Peyer's patch (tissue), 4 donors: ENCODE results near the gene CNTN5. TPM values are rescaled to one million over a fixed set of nuclear protein-coding genes. Genes with fewer than 3 reads are reported as not detected.

Experiments used
- DNase-seq, 3 donors: peaks; one replicate each; pipeline ENCODE4 v3.0.0-alpha.2; 2017 to 2019
- H3K27ac ChIP-seq, 4 donors: fragments of 200-600 bp; sonication (generic); one replicate each; pipeline ENCODE4 v1.5.1; 2016 to 2019
- H3K27me3 ChIP-seq, 2 donors: fragments of 200-600 bp; sonication (generic); one replicate each; pipeline ENCODE4 v1.5.1; 2019
- H3K36me3 ChIP-seq, 3 donors: fragments of 200-600 bp; sonication (generic); one replicate each; pipeline ENCODE4 v1.5.1; 2016 to 2019
- H3K4me1 ChIP-seq, 4 donors: fragments of 200-600 bp; sonication (generic); one replicate each; pipeline ENCODE4 v1.5.1; 2016 to 2019
- H3K4me3 ChIP-seq, 4 donors: fragments of 200-600 bp; sonication (generic); 1 replicate in 3 of 4; 2 replicates in 1 of 4; pipeline ENCODE4 v1.5.1; 2016 to 2019; ENCODE audit warnings: mild to moderate bottlenecking in 1 of 4
- H3K9me3 ChIP-seq, 4 donors: fragments of 200-600 bp; sonication (generic); one replicate each; pipeline ENCODE4 v1.5.1; 2016 to 2019; ENCODE audit warnings: mild to moderate bottlenecking in 1 of 4
- CTCF ChIP-seq, 6 experiments: fragments of 450-650 bp in 4 of 6; fragments of 200-600 bp in 2 of 6; sonication (generic) in 1 of 6; IDR thresholded peaks; one replicate each; pipeline ENCODE4 v1.5.1; 2017 to 2019; ENCODE audit warnings: antibody characterized with exemption in 6 of 6, mild to moderate bottlenecking in 3 of 6, moderate library complexity in 1 of 6
- POLR2A ChIP-seq, 2 donors: fragments of 450-650 bp; IDR thresholded peaks; one replicate each; pipeline ENCODE4 v1.5.1; 2017; ENCODE audit warnings: antibody characterized with exemption in 2 of 2, mild to moderate bottlenecking in 2 of 2, moderate library complexity in 2 of 2
- total RNA-seq, 4 donors: library from RNA; depleted of rRNA; stranded (reverse); fragments of >200 nt; gene quantifications; one replicate each; pipeline ENCODE4 v1.1.0, GENCODE V29; 2016

CNTN5 gene
- total RNA-seq, 4 donors from 2014 or later = not detected

GRCh38 chr11:99176430-99176829 is 155.7 kb downstream of the CNTN5 start:
- TF ChIP-seq POLR2A (IDR thresholded peaks at IDR 0.05) (no peak), CTCF (IDR thresholded peaks at IDR 0.05) (no peak)
- H3K9me3 ChIP-seq = no peaks in the 10 kb centered on the region
- no peaks in the 10 kb centered on the region for H3K27me3 ChIP-seq
- DNase-seq = no peak
- H3K36me3 ChIP-seq = no peaks in the 10 kb centered on the region
- H3K4me1 ChIP-seq = no peaks in the 10 kb centered on the region
- no peak overlapping the region for H3K27ac ChIP-seq
- H3K4me3 ChIP-seq = no peak overlapping the region

GRCh38 chr11:99177446-99177845 is 156.7 kb downstream of the CNTN5 start:
- Histone ChIP-seq H3K27me3 (no peaks in the 10 kb centered on the region), H3K4me1 (no peaks in the 10 kb centered on the region), H3K4me3 (no peak overlapping the region), H3K27ac (no peak overlapping the region), H3K9me3 (no peaks in the 10 kb centered on the region), H3K36me3 (no peaks in the 10 kb centered on the region)
- no peak for DNase-seq
- TF ChIP-seq POLR2A (IDR thresholded peaks at IDR 0.05) = no peak
- TF ChIP-seq CTCF (IDR thresholded peaks at IDR 0.05) = no peak

GRCh38 chr11:99184146-99184545 is 163.4 kb downstream of the CNTN5 start:
- Histone ChIP-seq H3K4me1 (no peaks in the 10 kb centered on the region), H3K9me3 (no peaks in the 10 kb centered on the region), H3K36me3 (no peaks in the 10 kb centered on the region), H3K27me3 (no peaks in the 10 kb centered on the region), H3K4me3 (no peak overlapping the region), H3K27ac (no peak overlapping the region)
- no peak for DNase-seq
- TF ChIP-seq POLR2A (IDR thresholded peaks at IDR 0.05) = no peak
- no peak for TF ChIP-seq CTCF (IDR thresholded peaks at IDR 0.05)

- H3K27me3 ChIP-seq = no peaks in the 10 kb centered on the region
Observed at GRCh38 chr11:99188221-99188620, 167.5 kb downstream of the CNTN5 start.

GRCh38 chr11:99192716-99193115 is 172.0 kb downstream of the CNTN5 start:
- H3K27ac ChIP-seq = no peak overlapping the region
- no peak for DNase-seq
- no peaks in the 10 kb centered on the region for H3K36me3 ChIP-seq
- no peak overlapping the region for H3K4me3 ChIP-seq
- H3K9me3 ChIP-seq = no peaks in the 10 kb centered on the region
- H3K27me3 ChIP-seq = no peaks in the 10 kb centered on the region
- TF ChIP-seq POLR2A (IDR thresholded peaks at IDR 0.05) = no peak
- no peak for TF ChIP-seq CTCF (IDR thresholded peaks at IDR 0.05)
- no peaks in the 10 kb centered on the region for H3K4me1 ChIP-seq

More at GRCh38 chr11:99188221-99188620, 167.5 kb downstream of the CNTN5 start:
- TF ChIP-seq CTCF (IDR thresholded peaks at IDR 0.05) = no peak
- TF ChIP-seq POLR2A (IDR thresholded peaks at IDR 0.05) = no peak
- no peak overlapping the region for H3K27ac ChIP-seq
- no peaks in the 10 kb centered on the region for H3K4me1 ChIP-seq
- no peak overlapping the region for H3K4me3 ChIP-seq
- DNase-seq = no peak
- H3K9me3 ChIP-seq = no peaks in the 10 kb centered on the region
- no peaks in the 10 kb centered on the region for H3K36me3 ChIP-seq

- TF ChIP-seq POLR2A (IDR thresholded peaks at IDR 0.05) (no peak), CTCF (IDR thresholded peaks at IDR 0.05) (no peak)
- no peak overlapping the region for H3K27ac ChIP-seq
- H3K9me3 ChIP-seq = no peaks in the 10 kb centered on the region
- H3K4me1 ChIP-seq = no peaks in the 10 kb centered on the region
- H3K4me3 ChIP-seq = no peak overlapping the region
- no peak for DNase-seq
- no peaks in the 10 kb centered on the region for H3K27me3 ChIP-seq
- no peaks in the 10 kb centered on the region for H3K36me3 ChIP-seq
Observed at GRCh38 chr11:99197477-99197876, 176.7 kb downstream of the CNTN5 start.
